EL (cell line): Measurements from ENCODE around the gene CRELD2.

ENCODE experiments used
- DNase-seq: peaks from one replicate; pipeline ENCODE4 v3.0.0-alpha.2; 2016

CRELD2 gene

GRCh38 chr22:49959782-49960158 lies 41.3 kb downstream of the CRELD2 start:
- DNase-seq: peak; percentile 38

GRCh38 chr22:49960159-49961004 lies 41.9 kb downstream of the CRELD2 start, which contains the start of gene PIM3:
TSS of gene PIM3 (plus strand) at chr22:49960772. CDS start at chr22:49960948, 176 bp downstream.
- peak; percentile 95 for DNase-seq

DNA sequence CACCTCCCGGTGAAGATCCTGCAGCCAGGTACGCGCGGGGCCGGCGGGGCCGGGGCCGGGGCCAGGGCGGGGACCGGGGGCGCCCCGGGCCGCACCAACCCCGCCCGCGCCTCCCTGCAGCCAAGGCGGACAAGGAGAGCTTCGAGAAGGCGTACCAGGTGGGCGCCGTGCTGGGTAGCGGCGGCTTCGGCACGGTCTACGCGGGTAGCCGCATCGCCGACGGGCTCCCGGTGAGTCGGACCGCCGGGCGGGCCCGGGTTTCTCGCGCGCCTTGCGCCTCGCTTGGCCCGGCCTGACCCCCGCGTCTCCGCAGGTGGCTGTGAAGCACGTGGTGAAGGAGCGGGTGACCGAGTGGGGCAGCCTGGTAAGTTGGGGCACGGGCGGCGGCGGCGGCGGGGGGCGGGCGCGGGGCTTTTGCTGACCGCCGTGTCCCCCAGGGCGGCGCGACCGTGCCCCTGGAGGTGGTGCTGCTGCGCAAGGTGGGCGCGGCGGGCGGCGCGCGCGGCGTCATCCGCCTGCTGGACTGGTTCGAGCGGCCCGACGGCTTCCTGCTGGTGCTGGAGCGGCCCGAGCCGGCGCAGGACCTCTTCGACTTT lies 42.7 kb downstream of the CRELD2 start:
- peak; percentile 52 for DNase-seq

- DNase-seq: no peak
These were observed 43.2 kb downstream of the CRELD2 start for GRCh38 chr22:49961601-49962011.

DNA sequence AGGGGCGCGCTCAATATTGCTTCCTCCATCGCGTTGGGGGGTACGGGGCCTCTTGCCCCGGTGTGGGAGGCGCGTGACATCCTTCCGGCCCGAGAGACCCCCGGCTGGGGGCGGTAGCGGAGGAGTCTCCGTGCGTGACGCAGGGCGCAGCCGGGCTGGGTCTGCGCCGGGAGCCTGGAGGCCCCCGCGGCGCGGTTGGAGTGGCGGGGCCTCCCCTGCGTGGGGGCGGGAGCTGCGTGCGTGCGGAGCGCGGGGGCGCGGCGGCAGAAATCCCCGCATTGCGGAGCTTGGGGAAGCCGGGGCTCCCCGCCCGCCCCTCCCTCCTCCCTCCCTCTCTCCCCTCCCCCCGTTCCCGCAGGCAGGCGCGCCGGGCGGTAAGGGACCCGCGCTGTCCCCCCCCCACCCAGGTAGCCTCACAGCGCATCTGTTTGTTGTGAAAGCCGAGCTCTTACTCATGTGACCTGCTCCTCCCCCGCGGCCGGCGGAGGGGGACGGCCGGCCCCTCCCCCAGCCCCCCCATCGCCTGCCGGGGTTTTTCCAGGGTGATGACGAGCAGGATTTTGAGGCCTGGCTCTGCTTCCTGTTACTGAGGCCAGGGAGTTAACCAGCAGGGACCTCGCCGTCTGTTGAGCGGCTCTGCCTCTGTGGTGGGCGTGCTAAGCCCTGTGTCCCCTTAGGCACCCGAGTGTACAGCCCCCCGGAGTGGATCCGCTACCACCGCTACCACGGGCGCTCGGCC lies 43.7 kb downstream of the CRELD2 start:
- DNase-seq: peak; percentile 94

DNA sequence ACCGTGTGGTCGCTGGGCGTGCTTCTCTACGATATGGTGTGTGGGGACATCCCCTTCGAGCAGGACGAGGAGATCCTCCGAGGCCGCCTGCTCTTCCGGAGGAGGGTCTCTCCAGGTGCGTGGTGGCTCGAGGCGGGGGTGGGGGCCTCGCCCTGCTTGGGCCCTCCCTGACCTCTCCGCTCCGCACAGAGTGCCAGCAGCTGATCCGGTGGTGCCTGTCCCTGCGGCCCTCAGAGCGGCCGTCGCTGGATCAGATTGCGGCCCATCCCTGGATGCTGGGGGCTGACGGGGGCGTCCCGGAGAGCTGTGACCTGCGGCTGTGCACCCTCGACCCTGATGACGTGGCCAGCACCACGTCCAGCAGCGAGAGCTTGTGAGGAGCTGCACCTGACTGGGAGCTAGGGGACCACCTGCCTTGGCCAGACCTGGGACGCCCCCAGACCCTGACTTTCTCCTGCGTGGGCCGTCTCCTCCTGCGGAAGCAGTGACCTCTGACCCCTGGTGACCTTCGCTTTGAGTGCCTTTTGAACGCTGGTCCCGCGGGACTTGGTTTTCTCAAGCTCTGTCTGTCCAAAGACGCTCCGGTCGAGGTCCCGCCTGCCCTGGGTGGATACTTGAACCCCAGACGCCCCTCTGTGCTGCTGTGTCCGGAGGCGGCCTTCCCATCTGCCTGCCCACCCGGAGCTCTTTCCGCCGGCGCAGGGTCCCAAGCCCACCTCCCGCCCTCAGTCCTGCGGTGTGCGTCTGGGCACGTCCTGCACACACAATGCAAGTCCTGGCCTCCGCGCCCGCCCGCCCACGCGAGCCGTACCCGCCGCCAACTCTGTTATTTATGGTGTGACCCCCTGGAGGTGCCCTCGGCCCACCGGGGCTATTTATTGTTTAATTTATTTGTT lies 44.6 kb downstream of the CRELD2 start:
- DNase-seq: no peak

DNA sequence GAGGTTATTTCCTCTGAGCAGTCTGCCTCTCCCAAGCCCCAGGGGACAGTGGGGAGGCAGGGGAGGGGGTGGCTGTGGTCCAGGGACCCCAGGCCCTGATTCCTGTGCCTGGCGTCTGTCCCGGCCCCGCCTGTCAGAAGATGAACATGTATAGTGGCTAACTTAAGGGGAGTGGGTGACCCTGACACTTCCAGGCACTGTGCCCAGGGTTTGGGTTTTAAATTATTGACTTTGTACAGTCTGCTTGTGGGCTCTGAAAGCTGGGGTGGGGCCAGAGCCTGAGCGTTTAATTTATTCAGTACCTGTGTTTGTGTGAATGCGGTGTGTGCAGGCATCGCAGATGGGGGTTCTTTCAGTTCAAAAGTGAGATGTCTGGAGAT lies 45.2 kb downstream of the CRELD2 start:
- DNase-seq: no peak

DNA sequence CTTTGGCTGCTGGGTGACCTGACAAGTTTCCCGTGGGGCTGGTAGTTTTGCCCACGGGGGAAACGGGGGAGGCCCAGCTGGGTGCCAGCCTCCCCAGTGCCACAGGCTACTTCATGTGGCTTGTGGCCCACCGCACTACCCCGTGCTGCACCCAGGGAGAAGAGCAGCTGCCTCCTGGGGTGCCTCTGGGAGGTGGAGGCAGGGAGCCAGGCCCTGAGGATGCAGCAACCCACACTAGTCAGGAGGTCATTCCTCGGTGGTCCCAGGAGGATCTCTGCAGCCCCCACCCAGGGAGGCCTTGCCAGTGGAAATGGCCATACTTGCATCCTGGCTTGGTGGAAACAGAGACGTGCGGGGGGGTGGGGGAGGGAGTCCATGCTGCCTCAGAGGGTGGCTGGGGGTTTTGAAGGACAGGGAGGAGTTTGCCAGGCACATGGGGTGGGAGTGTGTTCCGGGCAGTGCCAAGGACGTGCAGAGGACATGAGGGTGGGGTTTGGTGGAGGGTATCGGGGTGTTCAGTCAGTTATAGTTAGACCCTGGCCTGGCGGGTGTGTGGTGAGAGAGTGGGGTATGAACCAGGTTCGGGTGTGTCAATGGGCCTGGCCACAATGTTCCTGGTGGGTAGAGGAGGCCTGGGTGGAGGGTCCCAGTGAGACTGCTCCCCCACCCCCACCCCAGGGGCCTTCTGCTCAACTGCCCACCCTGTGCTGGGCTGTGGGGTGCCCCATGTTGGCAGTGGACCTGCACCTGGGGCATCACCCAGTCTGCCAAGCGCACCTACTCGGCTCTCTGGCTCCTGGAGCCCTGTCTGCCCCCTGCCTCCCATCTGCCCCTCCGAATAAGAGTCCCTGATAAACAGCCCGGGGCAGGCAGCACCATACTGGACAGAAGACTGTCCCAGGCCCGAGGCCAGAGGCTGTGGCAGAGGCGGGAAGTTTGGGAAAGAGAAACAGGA lies 46.0 kb downstream of the CRELD2 start:
- DNase-seq: no peak

DNA sequence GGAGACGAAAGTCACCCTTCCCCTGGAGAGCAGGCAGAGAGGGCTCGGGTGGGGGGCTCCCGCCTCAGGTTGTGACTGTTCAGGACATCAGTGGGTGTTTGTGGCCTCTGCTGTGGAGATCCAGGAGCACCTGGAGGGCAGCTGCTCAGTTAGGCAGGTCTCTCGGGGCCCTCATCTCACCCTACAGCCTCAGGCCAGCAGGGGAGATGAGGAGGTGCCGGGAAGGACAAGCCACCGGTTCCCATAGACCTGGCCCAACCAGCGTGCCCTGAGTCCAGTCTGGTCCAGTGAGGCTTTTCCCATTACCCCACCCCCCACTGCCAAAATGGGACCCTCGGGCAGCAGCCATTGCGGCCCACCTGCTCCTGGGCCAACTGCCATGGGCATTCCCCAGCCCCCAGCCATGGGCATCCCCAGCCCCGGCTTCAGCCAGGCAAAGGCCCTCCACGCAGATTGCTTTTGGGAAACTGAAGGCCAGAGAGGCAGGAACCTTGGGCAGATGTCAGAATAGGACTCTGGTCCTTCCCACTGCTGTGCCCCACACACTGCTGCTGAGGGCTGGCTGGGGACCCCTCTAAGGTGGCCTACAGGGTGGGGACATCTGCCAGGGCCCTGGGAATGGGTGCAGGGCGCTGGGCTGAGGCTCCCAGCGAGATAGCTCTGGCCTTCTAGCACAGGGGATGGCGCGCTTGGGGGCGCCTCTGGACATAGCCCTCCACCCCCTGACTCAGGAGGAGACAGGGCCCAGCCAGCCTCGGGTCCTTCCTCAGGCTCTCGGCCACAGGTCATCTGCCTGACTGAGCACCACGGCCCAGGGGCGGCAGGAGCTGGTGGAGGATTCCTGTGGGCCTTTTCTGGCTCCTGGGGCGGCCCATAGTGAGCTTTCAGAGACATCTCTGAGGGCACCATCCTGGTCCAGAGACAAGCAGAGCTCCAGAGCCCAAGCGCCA lies 46.9 kb downstream of the CRELD2 start:
- no peak for DNase-seq

DNA sequence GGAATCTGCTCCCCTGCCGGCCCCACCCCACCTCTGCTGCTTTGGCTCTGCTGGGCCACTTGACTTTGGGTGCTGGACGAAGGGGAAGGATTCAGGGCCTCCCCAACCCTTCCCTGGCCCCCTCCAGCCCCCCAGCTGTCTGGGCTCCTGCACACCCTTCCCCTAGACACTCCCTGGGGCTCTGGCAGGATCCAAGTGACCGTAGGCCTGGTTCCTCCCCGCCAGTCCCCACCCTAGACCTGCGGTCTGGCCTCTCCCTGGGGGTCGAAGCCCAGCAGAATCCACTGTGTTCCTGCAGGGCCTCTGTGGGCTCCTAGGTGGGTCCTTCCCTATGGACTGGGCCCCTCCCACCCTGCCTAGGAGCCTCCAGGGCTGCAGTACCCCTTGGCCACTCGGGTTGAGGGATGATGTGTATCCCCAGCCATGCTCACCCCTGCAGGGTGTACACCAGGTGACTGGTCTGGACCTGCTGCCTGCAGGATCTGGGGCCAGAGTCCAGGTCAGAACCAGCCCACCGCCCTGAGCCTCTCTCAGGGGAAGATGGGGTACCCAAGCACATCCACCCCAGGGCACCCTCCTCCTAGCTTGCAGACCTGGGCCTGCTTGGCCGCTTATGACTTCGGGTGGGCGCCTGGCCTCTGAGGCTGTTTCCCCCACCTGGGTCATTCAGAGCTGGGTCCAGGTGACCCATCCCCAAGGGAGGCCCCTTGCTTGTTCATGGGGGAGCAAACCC lies 47.8 kb downstream of the CRELD2 start:
- no peak for DNase-seq

DNA sequence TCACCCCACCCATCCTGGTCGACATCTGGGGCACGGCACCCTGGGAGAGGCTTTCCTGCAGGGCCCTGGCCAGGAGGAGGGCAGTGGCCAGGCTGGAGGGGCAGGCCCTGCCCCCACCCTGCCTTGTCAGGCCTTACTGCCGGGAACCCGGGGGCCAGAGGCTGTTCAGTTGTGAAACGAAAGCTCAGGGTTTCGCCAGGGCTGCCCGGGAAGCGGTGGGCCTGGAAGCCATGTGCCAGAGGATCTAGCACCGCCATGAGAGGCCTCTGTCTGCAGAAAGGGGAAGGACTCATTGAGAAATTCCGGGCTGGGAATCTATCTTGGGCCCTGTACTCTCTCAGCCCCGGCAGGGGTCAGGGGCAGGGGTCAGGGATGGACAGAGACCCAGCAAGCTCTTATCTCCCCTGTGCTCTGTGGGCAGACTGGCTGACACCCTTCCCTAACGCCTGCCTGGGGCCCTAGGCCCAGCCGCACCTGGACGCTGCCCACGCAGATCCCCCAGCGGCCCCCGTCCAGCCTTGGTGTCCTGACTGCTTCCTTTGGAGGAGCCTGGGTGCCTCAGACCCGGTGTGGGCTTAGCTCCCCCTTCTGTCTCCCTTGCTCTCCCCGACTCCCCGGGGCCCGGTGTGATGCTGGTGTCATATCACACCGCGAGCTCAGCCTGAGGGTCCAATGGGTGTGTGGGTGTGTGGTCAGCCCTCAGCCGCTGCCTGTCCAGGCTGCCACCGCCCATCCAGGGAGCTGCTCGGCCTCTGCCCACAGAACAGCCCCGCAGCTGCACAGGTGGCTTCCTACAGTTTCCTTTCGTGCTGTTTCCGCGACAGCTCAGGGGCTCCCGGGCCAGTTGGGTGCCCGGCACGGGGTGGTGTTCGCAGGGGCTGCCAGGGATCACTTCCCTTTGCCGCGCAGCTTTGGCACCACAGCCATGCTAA lies 48.6 kb downstream of the CRELD2 start:
- no peak for DNase-seq

DNA sequence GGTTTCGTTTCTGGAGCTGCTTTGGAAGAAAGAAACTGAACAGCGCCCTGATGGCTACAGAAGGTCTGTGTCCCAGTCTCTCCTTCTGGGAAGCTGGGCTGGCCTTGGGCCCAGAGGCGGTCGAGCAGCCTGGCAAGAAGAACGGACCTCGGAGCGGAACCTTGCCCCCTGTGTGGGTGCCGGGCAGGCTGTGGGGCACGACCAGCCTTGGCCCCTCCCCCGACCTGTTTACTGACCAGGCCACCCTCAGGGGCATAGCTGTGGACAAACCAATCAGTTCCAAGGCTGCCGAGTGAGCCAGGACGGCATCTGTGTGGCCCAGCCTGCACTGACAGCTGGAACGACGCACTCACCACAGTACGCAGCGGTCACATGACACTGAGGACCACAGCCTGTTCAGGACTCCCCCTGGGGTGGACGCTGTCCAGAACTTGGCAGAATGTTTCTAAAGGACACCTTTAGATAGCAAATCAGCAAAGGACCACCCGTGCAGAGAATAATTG lies 49.3 kb downstream of the CRELD2 start:
- DNase-seq: no peak

- DNase-seq: no peak
These were observed 49.9 kb downstream of the CRELD2 start for GRCh38 chr22:49968313-49968830.

DNA sequence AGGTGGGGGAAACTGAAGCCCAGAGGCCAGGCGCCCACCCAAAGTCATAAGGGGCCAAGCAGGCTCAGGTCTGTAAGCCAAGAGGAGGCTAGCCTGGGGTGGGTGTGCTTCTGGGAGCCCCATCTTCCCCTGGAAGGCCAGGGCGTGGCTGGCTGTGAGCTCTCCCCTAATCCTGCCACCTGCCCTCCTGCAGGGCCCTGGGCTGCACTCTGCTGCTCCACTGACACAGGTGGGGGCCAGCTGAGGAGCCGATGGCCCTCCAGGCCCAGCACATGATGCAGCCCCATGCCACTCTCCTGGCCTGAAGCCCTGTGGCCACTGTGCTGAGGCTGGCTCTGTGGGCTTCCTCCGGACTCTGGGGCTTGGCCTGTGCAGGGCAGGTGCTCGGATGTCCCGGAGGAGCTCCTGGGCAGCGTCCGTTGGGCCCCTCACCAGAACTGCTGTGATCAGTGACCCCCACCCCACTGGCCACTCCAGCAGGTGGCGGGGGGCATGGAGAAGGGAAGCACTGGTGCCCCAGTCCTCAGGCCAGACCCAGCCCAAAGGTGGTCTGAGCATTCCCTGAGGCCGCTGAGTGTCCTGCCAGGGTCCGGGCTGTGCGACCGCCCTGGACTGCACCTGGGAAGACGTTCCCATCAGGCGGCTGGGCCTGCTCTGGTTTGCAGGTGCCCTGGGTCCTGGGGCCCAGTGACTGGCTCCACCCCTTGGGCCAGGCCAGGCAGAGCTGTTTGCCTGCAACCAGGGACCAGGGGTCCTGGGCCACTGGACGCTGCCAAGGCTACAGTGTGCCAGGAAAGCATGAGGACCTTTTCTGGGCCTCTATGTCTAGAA lies 50.6 kb downstream of the CRELD2 start:
- no peak for DNase-seq

GRCh38 chr22:49969751-49970527 lies 51.5 kb downstream of the CRELD2 start:
- DNase-seq: no peak
